Upper lobe of left lung (tissue), 6 donors: ENCODE measurements around the gene LAMA5. TPM values are rescaled to one million over a fixed set of nuclear protein-coding genes. Genes with fewer than 3 reads are reported as not detected.
A peak's percentile ranks its signal among the peaks of the same experiment; 100 is the strongest.

Experiments
- ATAC-seq, 2 donors: fragments of 200-7000 bp; cut with Tn5 transposase; one replicate each; pipeline ENCODE4 v1.9.1; 2022; ENCODE audit warnings: mild to moderate bottlenecking in 2 of 2, moderate library complexity in 2 of 2; ENCODE audit not compliant: low FRiP score in 2 of 2
- DNase-seq, 2 donors: peaks; one replicate each; pipeline ENCODE4 v3.0.0-alpha.2; 2019 to 2020
- H3K27ac ChIP-seq, 4 donors: fragments of 200-600 bp; sonication (generic); one replicate each; pipeline ENCODE4 v1.5.1; 2016 to 2019
- H3K27me3 ChIP-seq, 4 donors: fragments of 200-600 bp; sonication (generic); one replicate each; pipeline ENCODE4 v1.5.1; 2017 to 2019
- H3K36me3 ChIP-seq, 4 donors: fragments of 200-600 bp; sonication (generic); one replicate each; pipeline ENCODE4 v1.5.1; 2016 to 2019
- H3K4me1 ChIP-seq, 4 donors: fragments of 200-600 bp; sonication (generic); one replicate each; pipeline ENCODE4 v1.5.1; 2018 to 2019
- H3K4me3 ChIP-seq, 4 donors: fragments of 200-600 bp; sonication (generic); one replicate each; pipeline ENCODE4 v1.5.1; 2017 to 2019; ENCODE audit warnings: mild to moderate bottlenecking in 2 of 4, moderate library complexity in 1 of 4
- H3K9me3 ChIP-seq, 4 donors: fragments of 200-600 bp; sonication (generic); one replicate each; pipeline ENCODE4 v1.5.1; 2018 to 2019
- EP300 ChIP-seq, 4 donors: sonication (generic); formaldehyde crosslinking; IDR thresholded peaks; one replicate each; pipeline ENCODE4 v1.5.1; 2017; ENCODE audit warnings: antibody characterized with exemption in 4 of 4, control low read depth in 2 of 4
- POLR2A ChIP-seq, 4 donors: fragments of 450-650 bp; IDR thresholded peaks; one replicate each; pipeline ENCODE4 v1.5.1; 2016 to 2017; ENCODE audit warnings: antibody characterized with exemption in 4 of 4, mild to moderate bottlenecking in 2 of 4
- POLR2AphosphoS5 ChIP-seq, 2 donors: sonication (generic); formaldehyde crosslinking; IDR thresholded peaks; one replicate each; pipeline ENCODE4 v1.5.1; 2017; ENCODE audit warnings: antibody characterized with exemption in 2 of 2
- WGBS, 2 donors: methylation state at CpG; one replicate each; pipeline ENCODE4 v1.1.5; 2017 to 2018; 5-methylcytosine and 5-hydroxymethylcytosine counted together
- total RNA-seq, 6 donors: library from RNA; depleted of rRNA in 4 of 6; stranded (reverse); fragments of >200 nt in 4 of 6; gene quantifications; one replicate each; pipeline versions ENCODE4 v1.1.0 to v1.2.1, GENCODE V29; 2016 to 2021
- TF ChIP-seq, protein P1 (sequence below), 6 experiments: fragments of 450-650 bp in 4 of 6; fragments of 200-600 bp in 2 of 6; sonication (generic) in 2 of 6; IDR thresholded peaks; one replicate each; pipeline ENCODE4 v1.5.1; 2016 to 2019; ENCODE audit warnings: antibody characterized with exemption in 6 of 6
- donor health status: DM: no; HTN: no; CAD: no; lungs with moderate emphysema.
- donor health status: DM: no; HTN: yes; CAD: no; lungs with severe emphysema.

The LAMA5 gene
- total RNA-seq, 6 donors from 2014 or later, result 176 to 1,019 (median 307) TPM

DNA sequence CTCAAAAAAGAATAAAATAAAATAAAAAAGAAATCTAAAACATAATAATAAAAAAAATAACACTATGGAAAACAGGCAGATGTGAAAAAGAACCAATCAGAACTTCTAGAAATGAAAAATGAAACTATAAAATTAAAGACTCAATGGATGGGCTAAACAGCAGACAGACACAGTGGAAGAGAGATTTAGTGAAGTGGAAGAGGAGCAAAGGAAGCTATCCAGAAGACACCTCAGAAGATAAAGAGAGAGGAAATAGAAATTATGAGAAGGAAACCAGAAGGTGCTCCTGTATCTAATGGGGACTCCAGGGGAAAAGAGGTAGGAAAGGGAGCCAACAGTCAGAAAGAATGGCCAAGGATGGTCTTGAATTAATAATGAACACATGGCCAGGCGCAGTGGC lies 18.5 kb downstream of the LAMA5 start:
- no peak overlapping the region for H3K27ac ChIP-seq
- peaks cover 0 to 18% (median 13%) of the 10 kb centered on the region in 4 donors for H3K4me1 ChIP-seq
- H3K9me3 ChIP-seq, result no peaks in the 10 kb centered on the region
- H3K36me3 ChIP-seq, result peaks cover 6 to 86% (median 47%) of the 10 kb centered on the region in 4 donors
- no peak overlapping the region for H3K4me3 ChIP-seq
- DNase-seq (no peak), ATAC-seq (no peak)
- TF ChIP-seq EP300 (IDR thresholded peaks at IDR 0.05), result no peak
- TF ChIP-seq POLR2A (IDR thresholded peaks at IDR 0.05), result no peak
- TF ChIP-seq, protein P1, sequence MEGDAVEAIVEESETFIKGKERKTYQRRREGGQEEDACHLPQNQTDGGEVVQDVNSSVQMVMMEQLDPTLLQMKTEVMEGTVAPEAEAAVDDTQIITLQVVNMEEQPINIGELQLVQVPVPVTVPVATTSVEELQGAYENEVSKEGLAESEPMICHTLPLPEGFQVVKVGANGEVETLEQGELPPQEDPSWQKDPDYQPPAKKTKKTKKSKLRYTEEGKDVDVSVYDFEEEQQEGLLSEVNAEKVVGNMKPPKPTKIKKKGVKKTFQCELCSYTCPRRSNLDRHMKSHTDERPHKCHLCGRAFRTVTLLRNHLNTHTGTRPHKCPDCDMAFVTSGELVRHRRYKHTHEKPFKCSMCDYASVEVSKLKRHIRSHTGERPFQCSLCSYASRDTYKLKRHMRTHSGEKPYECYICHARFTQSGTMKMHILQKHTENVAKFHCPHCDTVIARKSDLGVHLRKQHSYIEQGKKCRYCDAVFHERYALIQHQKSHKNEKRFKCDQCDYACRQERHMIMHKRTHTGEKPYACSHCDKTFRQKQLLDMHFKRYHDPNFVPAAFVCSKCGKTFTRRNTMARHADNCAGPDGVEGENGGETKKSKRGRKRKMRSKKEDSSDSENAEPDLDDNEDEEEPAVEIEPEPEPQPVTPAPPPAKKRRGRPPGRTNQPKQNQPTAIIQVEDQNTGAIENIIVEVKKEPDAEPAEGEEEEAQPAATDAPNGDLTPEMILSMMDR (IDR thresholded peaks at IDR 0.05), result no peak
- TF ChIP-seq POLR2AphosphoS5 (IDR thresholded peaks at IDR 0.05), result no peak
- no peaks in the 10 kb centered on the region for H3K27me3 ChIP-seq
- 94 to 95% methylated on average over 1 of the region's 1 CpG for WGBS, 2 donors

DNA sequence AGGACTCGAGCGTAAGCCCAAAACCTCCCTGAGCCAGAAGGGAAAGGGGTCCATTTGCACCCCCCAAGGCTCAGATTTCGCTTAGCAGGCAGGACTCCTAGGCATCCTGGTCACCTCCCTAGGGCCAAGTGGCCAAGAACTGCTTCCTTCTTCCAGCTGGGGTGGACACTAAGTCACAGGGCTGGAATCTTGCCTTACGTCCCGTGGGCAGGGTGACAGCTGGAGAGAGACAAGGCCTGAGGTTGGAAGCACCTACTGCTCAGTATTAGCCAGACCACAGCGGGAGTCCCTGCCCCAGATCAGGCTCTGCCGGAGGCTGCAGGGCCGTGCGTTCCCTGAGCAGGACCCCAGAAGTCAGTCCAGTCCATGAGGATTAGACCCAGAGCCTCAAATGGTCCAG lies 19.7 kb downstream of the LAMA5 start:
- H3K9me3 ChIP-seq, result no peaks in the 10 kb centered on the region
- DNase-seq, result peak in 1 of 2 donors; percentile 48
- no peak for ATAC-seq
- H3K36me3 ChIP-seq, result peaks cover 6 to 86% (median 47%) of the 10 kb centered on the region in 4 donors
- TF ChIP-seq POLR2AphosphoS5 (IDR thresholded peaks at IDR 0.05), result no peak
- TF ChIP-seq, protein P1 (IDR thresholded peaks at IDR 0.05), result no peak
- no peak for TF ChIP-seq EP300 (IDR thresholded peaks at IDR 0.05)
- TF ChIP-seq POLR2A (IDR thresholded peaks at IDR 0.05), result no peak
- H3K27me3 ChIP-seq, result no peaks in the 10 kb centered on the region
- peaks cover 0 to 12% (median 3%) of the 10 kb centered on the region in 4 donors for H3K4me1 ChIP-seq
- no peak overlapping the region for H3K4me3 ChIP-seq
- 94% methylated on average over 9 of the region's 9 CpGs; no CpG with 5 or more reads in 1 of the 2 donors for WGBS, 2 donors
- H3K27ac ChIP-seq, result peak overlapping the region in 1 of 4 donors; percentile 9

DNA sequence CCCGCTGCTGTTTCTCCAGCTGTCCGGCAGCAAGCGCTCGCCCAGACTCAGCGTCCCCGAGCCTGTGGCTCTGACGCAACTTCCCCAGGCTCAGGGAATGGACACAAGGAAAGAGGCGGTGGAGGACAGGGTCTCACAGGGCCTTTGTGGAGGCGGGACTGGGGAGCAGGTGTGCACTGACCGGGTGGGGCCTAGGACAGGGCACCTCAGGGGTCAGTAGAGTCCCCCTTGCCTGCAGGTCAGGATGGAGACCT lies 20.0 kb downstream of the LAMA5 start:
- Histone ChIP-seq H3K9me3 (no peaks in the 10 kb centered on the region), H3K4me3 (no peak overlapping the region), H3K27ac (no peak overlapping the region), H3K27me3 (no peaks in the 10 kb centered on the region), H3K4me1 (peaks cover 0 to 11% (median 1%) of the 10 kb centered on the region in 4 donors), H3K36me3 (peaks cover 6 to 86% (median 45%) of the 10 kb centered on the region in 4 donors)
- DNase-seq, result no peak
- WGBS, 2 donors, result 94% methylated on average over 10 of the region's 10 CpGs; no CpG with 5 or more reads in 1 of the 2 donors
- no peak for ATAC-seq
- TF ChIP-seq, protein P1 (IDR thresholded peaks at IDR 0.05), result no peak
- TF ChIP-seq POLR2AphosphoS5 (IDR thresholded peaks at IDR 0.05) (no peak), EP300 (IDR thresholded peaks at IDR 0.05) (no peak), POLR2A (IDR thresholded peaks at IDR 0.05) (no peak)

DNA sequence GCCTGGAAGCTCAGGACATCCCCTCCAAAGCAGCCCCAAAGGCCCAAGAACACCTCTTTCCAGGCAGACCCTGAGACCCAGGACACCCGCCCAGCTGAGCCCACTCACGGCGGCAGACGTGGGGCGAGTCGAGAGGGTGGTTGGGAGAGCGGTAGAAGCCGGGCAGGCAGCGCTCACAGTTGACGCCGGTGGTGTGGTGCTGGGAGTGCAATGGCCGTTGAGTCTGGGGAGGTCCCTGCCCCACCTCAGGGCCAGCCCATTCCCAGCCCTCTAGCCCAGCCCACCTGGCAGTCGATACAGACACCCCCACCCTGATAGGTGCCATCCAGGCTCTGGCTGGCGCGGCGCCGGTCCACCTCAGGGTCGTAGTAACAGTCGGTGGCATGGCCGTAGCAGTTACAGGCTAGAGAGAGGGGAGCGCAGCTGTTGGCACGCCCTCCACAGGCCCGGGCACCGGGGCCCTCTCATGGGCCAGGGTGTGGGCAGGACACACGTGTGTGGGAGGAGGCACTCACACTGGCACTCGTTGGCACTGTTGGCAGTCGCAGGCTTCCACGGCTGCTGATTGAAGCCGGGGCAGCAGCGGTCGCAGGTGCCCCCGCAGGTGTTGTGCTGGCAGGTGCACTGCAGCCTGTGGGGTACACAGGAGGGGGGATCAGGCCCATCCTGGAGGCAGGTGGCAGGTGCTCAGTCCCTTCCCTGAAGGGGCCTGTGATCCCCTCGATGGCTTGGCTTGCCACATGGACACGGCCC lies 20.5 kb downstream of the LAMA5 start:
- H3K36me3 ChIP-seq, result peaks cover 6 to 86% (median 41%) of the 10 kb centered on the region in 4 donors
- peak in 1 of 2 donors; percentile 11 for ATAC-seq
- H3K4me1 ChIP-seq, result peaks cover 0 to 11% (median 1%) of the 10 kb centered on the region in 4 donors
- no peaks in the 10 kb centered on the region for H3K27me3 ChIP-seq
- peak overlapping the region in 1 of 4 donors; percentile 2 for H3K27ac ChIP-seq
- DNase-seq, result peak in 1 of 2 donors; percentile 84
- WGBS, 2 donors, result 91 to 97% methylated on average over 19 to 33 of the region's 34 CpGs
- TF ChIP-seq POLR2AphosphoS5 (IDR thresholded peaks at IDR 0.05) (no peak), POLR2A (IDR thresholded peaks at IDR 0.05) (no peak), EP300 (IDR thresholded peaks at IDR 0.05) (no peak)
- TF ChIP-seq, protein P1 (IDR thresholded peaks at IDR 0.05), result no peak
- no peaks in the 10 kb centered on the region for H3K9me3 ChIP-seq
- H3K4me3 ChIP-seq, result no peak overlapping the region
